Lower leg skin (tissue), 4 donors: ENCODE measurements around the gene ENTPD6. TPM values are rescaled to one million over a fixed set of nuclear protein-coding genes. Genes with fewer than 3 reads are reported as not detected.
A peak's percentile ranks its signal among the peaks of the same experiment; 100 is the strongest.

Experiments
- DNase-seq, 2 donors: peaks; one replicate each; pipeline ENCODE4 v3.0.0-alpha.2; 2019; ENCODE audit warnings: low spot score in 2 of 2
- H3K4me3 ChIP-seq: fragments of 200-600 bp; sonication (generic); 2 replicates; pipeline ENCODE4 v1.5.1; 2017; ENCODE audit warnings: mild to moderate bottlenecking, low read depth; ENCODE audit not compliant: poor library complexity, severe bottlenecking
- CTCF ChIP-seq, 3 donors: fragments of 450-650 bp; IDR thresholded peaks; one replicate each; pipeline ENCODE4 v1.5.1; 2016; ENCODE audit warnings: antibody characterized with exemption in 3 of 3, mild to moderate bottlenecking in 3 of 3, moderate library complexity in 2 of 3
- POLR2A ChIP-seq, 2 donors: fragments of 450-650 bp; IDR thresholded peaks; one replicate each; pipeline ENCODE4 v1.6.1; 2016 to 2017; ENCODE audit warnings: antibody characterized with exemption in 2 of 2, mild to moderate bottlenecking in 1 of 2, moderate library complexity in 1 of 2
- WGBS, 2 donors: methylation state at CpG; one replicate each; pipeline ENCODE4 v1.1.5; 2018; 5-methylcytosine and 5-hydroxymethylcytosine counted together
- intact Hi-C: fragments of 100-400 bp; cut with DNase I; formaldehyde crosslinking; loops from one replicate; pipeline ENCODE4 v1.15.0; 2023; ENCODE audit warnings: low total_unique reads
- total RNA-seq, 4 donors: library from RNA; depleted of rRNA; stranded (reverse); fragments of >200 nt; gene quantifications; one replicate each; pipeline ENCODE4 v1.1.0, GENCODE V29; 2016

Gene ENTPD6
- total RNA-seq, 4 donors from 2014 or later, result 37.5 to 59.7 (median 43.0) TPM

DNA sequence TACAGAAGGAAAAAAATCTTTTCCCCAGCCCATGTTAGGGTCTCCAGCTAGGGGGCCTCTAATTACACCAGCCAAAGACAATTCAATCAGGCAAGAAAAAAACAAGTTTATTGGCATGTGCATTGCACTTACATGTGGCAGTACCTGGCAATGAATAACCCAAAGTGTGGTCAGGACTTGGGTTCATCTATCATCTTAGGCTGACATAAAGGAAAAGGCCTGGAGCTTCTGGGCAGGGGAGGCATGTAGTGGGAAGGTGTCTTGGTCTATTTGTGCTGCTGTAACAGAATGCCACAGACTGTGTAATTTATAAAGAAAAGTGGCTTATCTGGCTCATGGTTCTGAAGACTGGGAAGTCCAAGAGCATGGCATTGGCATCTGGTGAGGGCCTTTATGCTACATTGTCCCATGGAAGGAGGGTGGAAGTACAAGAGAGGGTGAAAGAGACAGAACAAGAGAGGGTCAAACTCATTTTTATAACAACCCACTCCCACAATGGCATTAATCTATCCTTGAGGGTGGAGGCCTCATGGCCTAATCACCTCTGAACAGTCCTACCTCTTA lies 48.0 kb downstream of the ENTPD6 start:
- intact Hi-C loops, result loop anchor here (10.0 kb wide), 1 partner anchor 49 kb away; the partner anchor contains the start of gene ENTPD6
- no peak overlapping the region for H3K4me3 ChIP-seq
- TF ChIP-seq POLR2A (IDR thresholded peaks at IDR 0.05) (no peak), CTCF (IDR thresholded peaks at IDR 0.05) (no peak)
- DNase-seq, result no peak

DNA sequence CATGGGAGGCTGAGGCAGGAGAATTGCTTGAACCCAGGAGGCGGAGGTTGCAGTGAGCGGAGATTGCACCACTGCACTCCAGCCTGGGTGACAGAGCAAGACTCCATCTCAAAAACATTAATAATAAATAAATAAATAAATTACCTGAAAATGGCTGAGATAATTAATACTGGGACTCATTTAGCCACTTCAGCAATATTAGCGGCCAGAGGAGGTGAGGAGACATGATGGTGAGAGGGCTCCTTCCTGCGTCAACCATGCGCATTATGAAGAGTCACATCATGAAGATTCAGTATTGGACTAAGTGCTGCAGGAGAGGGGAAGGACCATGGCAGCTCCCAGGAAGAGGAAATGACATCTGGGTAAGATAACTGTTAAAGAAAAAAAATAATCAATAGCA lies 49.5 kb downstream of the ENTPD6 start:
- 96 to 98% methylated on average over 5 of the region's 5 CpGs for WGBS, 2 donors
- intact Hi-C loops, result loop anchor here (10.0 kb wide), 1 partner anchor 50 kb away; the partner anchor contains the start of gene ENTPD6
- H3K4me3 ChIP-seq, result no peak overlapping the region
- DNase-seq, result no peak
- TF ChIP-seq CTCF (IDR thresholded peaks at IDR 0.05) (no peak), POLR2A (IDR thresholded peaks at IDR 0.05) (no peak)

DNA sequence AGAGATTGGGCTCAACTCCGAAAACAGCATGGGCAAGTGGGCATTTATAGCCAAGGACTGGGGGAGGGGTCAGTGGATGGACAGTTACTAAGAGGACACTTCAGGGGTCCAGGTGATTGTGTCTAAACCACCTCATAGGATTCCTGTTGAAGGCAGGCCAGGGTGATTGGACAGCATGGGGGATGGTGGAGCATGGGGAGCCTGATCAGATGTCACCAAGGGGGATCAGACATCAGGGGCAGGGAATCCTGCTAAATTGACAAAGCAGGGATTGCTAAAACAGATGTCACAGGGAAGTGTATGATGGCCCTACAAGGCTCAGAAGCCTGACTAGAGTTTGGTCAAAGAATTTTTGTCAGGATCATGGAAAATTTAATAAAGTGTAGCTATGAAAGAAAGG lies 49.9 kb downstream of the ENTPD6 start:
- no peak for TF ChIP-seq POLR2A (IDR thresholded peaks at IDR 0.05)
- no peak for TF ChIP-seq CTCF (IDR thresholded peaks at IDR 0.05)
- no peak for DNase-seq
- intact Hi-C loops, result loop anchor here (10.0 kb wide), 1 partner anchor 51 kb away; the partner anchor contains the start of gene ENTPD6
- no peak overlapping the region for H3K4me3 ChIP-seq
- WGBS, 2 donors, result 87 to 100% methylated on average over 1 of the region's 1 CpG

GRCh38 chr20:25246182-25246999 lies 50.9 kb downstream of the ENTPD6 start:
- TF ChIP-seq CTCF (IDR thresholded peaks at IDR 0.05) (no peak), POLR2A (IDR thresholded peaks at IDR 0.05) (no peak)
- DNase-seq, result peak in 1 of 2 donors; percentile 75
- no peak overlapping the region for H3K4me3 ChIP-seq
- intact Hi-C loops, result loop anchor here (10.0 kb wide), 1 partner anchor 52 kb away; the partner anchor contains the start of gene ENTPD6
- 66 to 85% methylated on average over 9 of the region's 9 CpGs for WGBS, 2 donors

DNA sequence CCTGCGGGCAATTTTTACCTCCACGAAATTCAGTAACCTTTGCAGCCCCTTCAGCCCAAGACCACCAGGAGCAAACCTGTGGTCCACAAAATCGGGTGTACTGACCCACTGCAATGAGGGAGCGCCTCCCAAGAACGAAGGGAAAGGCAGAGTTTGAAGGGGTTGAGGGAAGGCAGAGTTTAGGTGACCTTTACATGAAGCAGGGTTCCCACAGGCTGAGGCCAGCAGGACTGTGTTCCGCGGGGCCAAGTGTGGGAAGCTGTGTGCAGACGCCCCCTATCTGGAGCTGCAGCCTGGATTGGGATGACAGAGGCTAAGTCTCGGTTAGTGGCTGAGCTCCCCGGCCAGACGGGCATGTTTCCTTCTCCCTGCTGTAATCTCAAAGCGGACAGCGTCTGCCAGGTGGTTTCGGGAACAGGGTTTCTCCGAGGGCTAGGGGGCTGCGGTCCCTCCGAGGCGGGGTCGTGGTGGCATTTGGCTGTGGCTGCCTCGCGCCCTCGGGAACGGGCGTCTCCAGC lies 51.5 kb downstream of the ENTPD6 start:
- TF ChIP-seq POLR2A (IDR thresholded peaks at IDR 0.05), result no peak
- TF ChIP-seq CTCF (IDR thresholded peaks at IDR 0.05), result no peak
- H3K4me3 ChIP-seq, result peak overlapping the region; percentile 37
- WGBS, 2 donors, result 13 to 17% methylated on average over 16 to 23 of the region's 24 CpGs
- DNase-seq, result no peak
- intact Hi-C loops, result loop anchor here (10.0 kb wide), 1 partner anchor 52 kb away; the partner anchor contains the start of gene ENTPD6
